A549 (cell line): Measurements from ENCODE around the gene IFNLR1. TPM values are rescaled to one million over a fixed set of nuclear protein-coding genes. Genes with fewer than 3 reads are reported as not detected.

ENCODE experiments used
- ATAC-seq, 2 experiments: fragments of 200-7000 bp in 1 of 2; fragments of >200 bp in 1 of 2; cut with Nextera tagmentation in 1 of 2; cut with Tn5 transposase in 1 of 2; 3 replicates each; pipeline versions ENCODE4 v1.8.0 to v1.9.1; 2018 to 2020; ENCODE audit warnings: mild to moderate bottlenecking in 1 of 2, moderate library complexity in 1 of 2
- CTCF ChIA-PET: fragments of 300-600 bp; sonication (Branson Sonifier 250); formaldehyde crosslinking; extraction: SDS; loops from one replicate; lab custom pipeline; 2021; ENCODE audit warnings: antibody characterized with exemption, inconsistent platforms; lab: Yijun Ruan, JAX
- POLR2A ChIA-PET: fragments of 350-600 bp; formaldehyde crosslinking; extraction: SDS; loops from one replicate; lab custom pipeline; 2021; ENCODE audit warnings: antibody characterized with exemption, inconsistent platforms; lab: Yijun Ruan, JAX
- DNase-seq, 2 experiments: peaks; one replicate each; pipeline versions ENCODE4 v3.0.0 to v3.0.0-alpha.2; 2011 to 2016; ENCODE audit warnings: low read depth in 1 of 2, low spot score in 1 of 2
- FAIRE-seq: peaks from 2 replicates; lab custom pipeline; 2011; peaks lifted over from hg19 to GRCh38; lab: Jason Lieb, UNC
- H3K27ac ChIP-seq, 2 experiments: fragments of >200 bp; sonication (Bioruptor Twin); formaldehyde crosslinking; 3 replicates each; pipeline ENCODE4 v1.5.1; 2016 to 2017
- H3K4me1 ChIP-seq: fragments of >200 bp; sonication (Bioruptor Twin); formaldehyde crosslinking; 3 replicates; pipeline ENCODE4 v1.6.1; 2016
- H3K4me2 ChIP-seq: fragments of >200 bp; sonication (Bioruptor Twin); formaldehyde crosslinking; 3 replicates; pipeline ENCODE4 v1.6.1; 2016
- H3K4me3 ChIP-seq: fragments of >200 bp; sonication (Bioruptor Twin); formaldehyde crosslinking; 3 replicates; pipeline ENCODE4 v1.5.1; 2016
- H3K9me3 ChIP-seq: fragments of >200 bp; sonication (Bioruptor Twin); formaldehyde crosslinking; 3 replicates; pipeline ENCODE4 v1.6.1; 2016
- BHLHE40 ChIP-seq: IDR thresholded peaks from 2 replicates; pipeline ENCODE4 v1.6.1; 2012; ENCODE audit warnings: low read depth, low read length, inconsistent platforms
- CBX2 ChIP-seq: fragments of 200-600 bp; sonication (generic); IDR thresholded peaks from 2 replicates; pipeline ENCODE4 v1.6.1; 2016; ENCODE audit warnings: low read depth, mild to moderate bottlenecking, borderline replicate concordance
- CEBPB ChIP-seq, 2 experiments: fragments of >200 bp in 1 of 2; sonication (Bioruptor Twin) in 1 of 2; formaldehyde crosslinking in 1 of 2; IDR thresholded peaks; 2 replicates each; pipeline ENCODE4 v1.6.1; 2012 to 2016
- CHD4 ChIP-seq: fragments of 200-600 bp; sonication (generic); IDR thresholded peaks from 2 replicates; pipeline ENCODE4 v1.6.1; 2016; ENCODE audit warnings: antibody characterized with exemption, mild to moderate bottlenecking, borderline replicate concordance
- EP300 ChIP-seq, 2 experiments: fragments of >200 bp; sonication (Bioruptor Twin); formaldehyde crosslinking; IDR thresholded peaks; 2 replicates in 1 of 2; 3 replicates in 1 of 2; pipeline ENCODE4 v1.6.1; 2016 to 2017
- FOXS1 ChIP-seq: fragments of 250-450 bp; sonication (Bioruptor Pico); IDR thresholded peaks from 2 replicates; pipeline ENCODE4 v1.5.0; 2020; ENCODE audit warnings: mild to moderate bottlenecking, moderate library complexity
- GATA3 ChIP-seq: IDR thresholded peaks from 2 replicates; pipeline ENCODE4 v1.6.1; 2012; ENCODE audit warnings: borderline replicate concordance
- HEYL ChIP-seq: fragments of 250-450 bp; sonication (Bioruptor Pico); IDR thresholded peaks from 2 replicates; pipeline ENCODE4 v1.8.0; 2021; ENCODE audit warnings: mild to moderate bottlenecking, moderate library complexity
- HOXB13 ChIP-seq: fragments of 250-450 bp; sonication (Bioruptor Pico); IDR thresholded peaks from 2 replicates; pipeline ENCODE4 v1.5.0; 2020; ENCODE audit warnings: low read depth, mild to moderate bottlenecking, moderate library complexity
- JUN ChIP-seq, 2 experiments: fragments of >200 bp; sonication (Bioruptor Twin); formaldehyde crosslinking; IDR thresholded peaks; 2 replicates in 1 of 2; 3 replicates in 1 of 2; pipeline ENCODE4 v1.6.1; 2016 to 2017
- KDM1A ChIP-seq: fragments of 200-600 bp; sonication (generic); IDR thresholded peaks from 2 replicates; pipeline ENCODE4 v1.6.1; 2016; ENCODE audit warnings: low read depth, mild to moderate bottlenecking
- MAFK ChIP-seq: fragments of 450-650 bp; IDR thresholded peaks from 2 replicates; pipeline ENCODE4 v1.6.1; 2014; ENCODE audit not compliant: partially characterized antibody
- MYC ChIP-seq: IDR thresholded peaks from 2 replicates; pipeline ENCODE4 v1.6.1; 2012; ENCODE audit warnings: mild to moderate bottlenecking, inconsistent platforms, low read length, improper control_type of control experiment, borderline replicate concordance
- PHF8 ChIP-seq: fragments of 200-600 bp; sonication (generic); IDR thresholded peaks from 2 replicates; pipeline ENCODE4 v1.6.1; 2016; ENCODE audit warnings: low read depth, mild to moderate bottlenecking, antibody characterized with exemption, moderate library complexity, borderline replicate concordance
- RCOR1 ChIP-seq: fragments of 150-350 bp; IDR thresholded peaks from 2 replicates; pipeline ENCODE4 v1.6.1; 2014; ENCODE audit warnings: antibody characterized with exemption, low read length, low read depth
- SREBF2 ChIP-seq: fragments of 450-650 bp; IDR thresholded peaks from 2 replicates; pipeline ENCODE4 v1.6.1; 2014; ENCODE audit warnings: mild to moderate bottlenecking, moderate library complexity
- WGBS: methylation state at CpG from one replicate; pipeline ENCODE4 v1.1.6; 2017; ENCODE audit errors: missing lambda C conversion rate; 5-methylcytosine and 5-hydroxymethylcytosine counted together
- polyA plus RNA-seq, 4 experiments: library from polyadenylated mRNA; depleted of rRNA in 3 of 4; stranded (reverse); fragments of >200 nt; fragmentation: RNase III in 1 of 4; extraction: RNeasy Plus Mini Kit Qiagen cat#74134 plus additional on column Dnase treatment in 1 of 4; gene quantifications; 2 replicates in 3 of 4; 3 replicates in 1 of 4; pipeline ENCODE4 v1.2.3, GENCODE V29; 2011 to 2017
- TF ChIP-seq, protein P1 (sequence below): fragments of 250-450 bp; sonication (Bioruptor Pico); IDR thresholded peaks from 2 replicates; pipeline ENCODE4 v1.5.0; 2021; ENCODE audit warnings: mild to moderate bottlenecking, moderate library complexity, borderline replicate concordance
- TF ChIP-seq, protein P2 (sequence below): fragments of >200 bp; sonication (Bioruptor Twin); formaldehyde crosslinking; IDR thresholded peaks from 2 replicates; pipeline ENCODE4 v1.6.1; 2016
- TF ChIP-seq, protein P3 (sequence below): IDR thresholded peaks from 2 replicates; pipeline ENCODE4 v1.6.1; 2012
- TF ChIP-seq, protein P4 (sequence below): fragments of 150-350 bp; IDR thresholded peaks from 2 replicates; pipeline ENCODE4 v1.6.1; 2014; ENCODE audit warnings: low read depth, mild to moderate bottlenecking, low read length
- TF ChIP-seq, protein P5 (sequence below): fragments of 250-450 bp; sonication (Bioruptor Pico); IDR thresholded peaks from 2 replicates; pipeline ENCODE4 v1.5.0; 2020; ENCODE audit warnings: low read depth, mild to moderate bottlenecking, moderate library complexity
- TF ChIP-seq, protein P6 (sequence below): fragments of 450-650 bp; IDR thresholded peaks from 2 replicates; pipeline ENCODE4 v1.6.1; 2014; ENCODE audit warnings: antibody characterized with exemption
- TF ChIP-seq, protein P7 (sequence below): fragments of 200-600 bp; sonication (generic); IDR thresholded peaks from 2 replicates; pipeline ENCODE4 v1.6.1; 2016; ENCODE audit warnings: antibody characterized with exemption, mild to moderate bottlenecking, moderate library complexity

IFNLR1 gene
- polyA plus RNA-seq, 2 of the 4 experiments (the other 2 are of a cell fraction), result 0.84 to 1.3 TPM

DNA sequence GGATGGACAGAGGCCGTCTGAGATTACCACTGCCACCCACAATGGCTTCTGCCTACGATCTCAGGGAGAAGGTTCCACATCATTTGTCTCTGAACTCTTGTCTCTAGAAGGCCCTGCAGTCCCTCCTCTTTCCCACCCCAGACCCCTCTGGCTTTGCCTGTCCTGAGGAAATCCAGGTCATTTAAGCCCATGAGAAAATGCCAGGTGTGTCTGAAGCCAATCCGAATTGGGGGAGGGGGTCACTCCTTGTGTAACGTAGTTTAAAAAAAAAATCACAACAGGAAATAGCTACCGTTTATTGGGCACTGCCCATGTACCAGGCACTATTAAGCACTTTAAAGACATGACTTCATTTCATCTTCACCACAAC is 67.6 kb downstream of the IFNLR1 start:
- WGBS, result 77% methylated on average over 5 of the region's 5 CpGs
- CTCF ChIA-PET, result interaction anchor here (1.0 to 1.6 kb wide), 2 partner anchors 49 to 273 kb away, joined by 4 to 5 read pairs; no protein-coding TSS in a partner anchor
- DNase-seq, result no peak
- POLR2A ChIA-PET, result no interaction called here
- H3K27ac ChIP-seq, result peak overlapping the region in 1 of 2 experiments; percentile 33; a peak in 1 of 6 replicates
- TF ChIP-seq RCOR1, result no peak
- no peak for TF ChIP-seq FOXS1
- TF ChIP-seq HOXB13 (CRISPR knock-in tag), result no peak
- TF ChIP-seq, protein P1, sequence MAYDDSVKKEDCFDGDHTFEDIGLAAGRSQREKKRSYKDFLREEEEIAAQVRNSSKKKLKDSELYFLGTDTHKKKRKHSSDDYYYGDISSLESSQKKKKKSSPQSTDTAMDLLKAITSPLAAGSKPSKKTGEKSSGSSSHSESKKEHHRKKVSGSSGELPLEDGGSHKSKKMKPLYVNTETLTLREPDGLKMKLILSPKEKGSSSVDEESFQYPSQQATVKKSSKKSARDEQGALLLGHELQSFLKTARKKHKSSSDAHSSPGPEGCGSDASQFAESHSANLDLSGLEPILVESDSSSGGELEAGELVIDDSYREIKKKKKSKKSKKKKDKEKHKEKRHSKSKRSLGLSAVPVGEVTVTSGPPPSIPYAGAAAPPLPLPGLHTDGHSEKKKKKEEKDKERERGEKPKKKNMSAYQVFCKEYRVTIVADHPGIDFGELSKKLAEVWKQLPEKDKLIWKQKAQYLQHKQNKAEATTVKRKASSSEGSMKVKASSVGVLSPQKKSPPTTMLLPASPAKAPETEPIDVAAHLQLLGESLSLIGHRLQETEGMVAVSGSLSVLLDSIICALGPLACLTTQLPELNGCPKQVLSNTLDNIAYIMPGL (CRISPR knock-in tag), result no peak
- TF ChIP-seq, protein P2, sequence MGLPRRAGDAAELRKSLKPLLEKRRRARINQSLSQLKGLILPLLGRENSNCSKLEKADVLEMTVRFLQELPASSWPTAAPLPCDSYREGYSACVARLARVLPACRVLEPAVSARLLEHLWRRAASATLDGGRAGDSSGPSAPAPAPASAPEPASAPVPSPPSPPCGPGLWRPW, result no peak
- TF ChIP-seq, protein P3, sequence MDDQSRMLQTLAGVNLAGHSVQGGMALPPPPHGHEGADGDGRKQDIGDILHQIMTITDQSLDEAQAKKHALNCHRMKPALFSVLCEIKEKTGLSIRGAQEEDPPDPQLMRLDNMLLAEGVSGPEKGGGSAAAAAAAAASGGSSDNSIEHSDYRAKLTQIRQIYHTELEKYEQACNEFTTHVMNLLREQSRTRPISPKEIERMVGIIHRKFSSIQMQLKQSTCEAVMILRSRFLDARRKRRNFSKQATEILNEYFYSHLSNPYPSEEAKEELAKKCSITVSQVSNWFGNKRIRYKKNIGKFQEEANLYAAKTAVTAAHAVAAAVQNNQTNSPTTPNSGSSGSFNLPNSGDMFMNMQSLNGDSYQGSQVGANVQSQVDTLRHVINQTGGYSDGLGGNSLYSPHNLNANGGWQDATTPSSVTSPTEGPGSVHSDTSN, result no peak
- no peak for TF ChIP-seq MYC
- TF ChIP-seq PHF8, result no peak
- no peak for TF ChIP-seq CHD4
- TF ChIP-seq, protein P4, sequence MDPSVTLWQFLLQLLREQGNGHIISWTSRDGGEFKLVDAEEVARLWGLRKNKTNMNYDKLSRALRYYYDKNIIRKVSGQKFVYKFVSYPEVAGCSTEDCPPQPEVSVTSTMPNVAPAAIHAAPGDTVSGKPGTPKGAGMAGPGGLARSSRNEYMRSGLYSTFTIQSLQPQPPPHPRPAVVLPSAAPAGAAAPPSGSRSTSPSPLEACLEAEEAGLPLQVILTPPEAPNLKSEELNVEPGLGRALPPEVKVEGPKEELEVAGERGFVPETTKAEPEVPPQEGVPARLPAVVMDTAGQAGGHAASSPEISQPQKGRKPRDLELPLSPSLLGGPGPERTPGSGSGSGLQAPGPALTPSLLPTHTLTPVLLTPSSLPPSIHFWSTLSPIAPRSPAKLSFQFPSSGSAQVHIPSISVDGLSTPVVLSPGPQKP, result no peak
- TF ChIP-seq, protein P5, sequence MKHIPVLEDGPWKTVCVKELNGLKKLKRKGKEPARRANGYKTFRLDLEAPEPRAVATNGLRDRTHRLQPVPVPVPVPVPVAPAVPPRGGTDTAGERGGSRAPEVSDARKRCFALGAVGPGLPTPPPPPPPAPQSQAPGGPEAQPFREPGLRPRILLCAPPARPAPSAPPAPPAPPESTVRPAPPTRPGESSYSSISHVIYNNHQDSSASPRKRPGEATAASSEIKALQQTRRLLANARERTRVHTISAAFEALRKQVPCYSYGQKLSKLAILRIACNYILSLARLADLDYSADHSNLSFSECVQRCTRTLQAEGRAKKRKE (CRISPR knock-in tag), result no peak
- TF ChIP-seq HEYL (CRISPR knock-in tag), result no peak
- TF ChIP-seq GATA3, result no peak
- TF ChIP-seq CBX2, result no peak
- TF ChIP-seq EP300 (IDR thresholded peaks at IDR 0.05), result no peak
- TF ChIP-seq CEBPB (IDR thresholded peaks at IDR 0.05), result no peak
- TF ChIP-seq, protein P6, sequence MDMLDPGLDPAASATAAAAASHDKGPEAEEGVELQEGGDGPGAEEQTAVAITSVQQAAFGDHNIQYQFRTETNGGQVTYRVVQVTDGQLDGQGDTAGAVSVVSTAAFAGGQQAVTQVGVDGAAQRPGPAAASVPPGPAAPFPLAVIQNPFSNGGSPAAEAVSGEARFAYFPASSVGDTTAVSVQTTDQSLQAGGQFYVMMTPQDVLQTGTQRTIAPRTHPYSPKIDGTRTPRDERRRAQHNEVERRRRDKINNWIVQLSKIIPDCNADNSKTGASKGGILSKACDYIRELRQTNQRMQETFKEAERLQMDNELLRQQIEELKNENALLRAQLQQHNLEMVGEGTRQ, result no peak
- TF ChIP-seq SREBF2, result no peak
- TF ChIP-seq, all 56 proteins: peak for 0
- H3K4me2 ChIP-seq, result no peak overlapping the region
- ATAC-seq (no peak), FAIRE-seq (no peak)
- peaks cover 24% of the 10 kb centered on the region for H3K4me1 ChIP-seq
- no peaks in the 10 kb centered on the region for H3K9me3 ChIP-seq
- H3K4me3 ChIP-seq, result no peak overlapping the region

DNA sequence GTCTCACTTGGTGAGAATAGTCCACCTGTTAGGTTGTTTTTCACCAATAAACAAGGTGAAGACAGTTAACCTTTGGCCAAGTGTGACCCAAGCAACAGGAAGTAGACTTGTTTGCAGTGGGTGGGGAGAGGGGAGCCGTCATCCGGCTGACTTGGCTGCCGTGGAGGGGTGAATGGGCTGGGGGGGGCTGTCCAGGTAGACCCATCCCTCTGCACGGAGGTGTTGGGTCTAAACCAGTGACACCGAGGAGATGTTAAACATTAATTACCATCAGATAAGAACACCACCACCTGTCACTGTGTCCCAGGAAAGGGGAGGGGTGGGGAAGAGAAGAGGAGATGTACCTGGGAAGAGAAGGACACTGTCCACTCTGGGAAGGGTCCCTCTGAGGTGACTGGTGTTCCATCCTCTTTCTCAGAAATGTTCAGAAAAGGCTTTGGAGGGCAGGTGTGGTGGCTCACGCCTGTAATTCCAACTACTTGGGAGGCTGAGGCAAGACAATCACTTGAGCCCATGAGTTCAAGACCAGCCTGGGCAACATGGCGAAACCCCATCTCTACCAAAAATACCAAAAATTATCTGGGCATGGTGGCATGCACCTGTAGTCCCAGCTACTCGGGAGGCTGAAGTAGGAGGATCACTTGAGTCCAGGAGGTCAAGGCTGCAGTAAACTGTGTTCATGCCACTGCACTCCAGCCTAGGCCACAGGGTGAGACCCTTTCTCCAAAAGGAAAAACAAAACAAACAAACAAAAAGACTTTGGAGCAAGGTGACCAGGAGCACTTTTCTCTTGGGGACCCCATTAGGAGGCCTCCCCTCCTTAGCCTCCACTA is 68.5 kb downstream of the IFNLR1 start:
- FAIRE-seq (no peak), ATAC-seq (no peak), DNase-seq (no peak)
- ChIA-PET CTCF (no interaction called here), POLR2A (interaction anchor here (1.2 kb wide), 1 partner anchor 10 kb away, joined by 3 read pairs; no protein-coding TSS in a partner anchor)
- H3K27ac ChIP-seq, result peak overlapping the region; percentile 33 to 70; a peak in 5 of 6 replicates
- H3K9me3 ChIP-seq, result no peaks in the 10 kb centered on the region
- WGBS, result 68% methylated on average over 6 of the region's 8 CpGs
- peak overlapping the region; percentile 47 for H3K4me2 ChIP-seq
- H3K4me1 ChIP-seq, result peaks cover 24% of the 10 kb centered on the region
- no peak overlapping the region for H3K4me3 ChIP-seq
- TF ChIP-seq KDM1A, result no peak
- TF ChIP-seq, protein P5 (CRISPR knock-in tag), result no peak
- no peak for TF ChIP-seq MAFK
- TF ChIP-seq BHLHE40, result no peak
- TF ChIP-seq, protein P7, sequence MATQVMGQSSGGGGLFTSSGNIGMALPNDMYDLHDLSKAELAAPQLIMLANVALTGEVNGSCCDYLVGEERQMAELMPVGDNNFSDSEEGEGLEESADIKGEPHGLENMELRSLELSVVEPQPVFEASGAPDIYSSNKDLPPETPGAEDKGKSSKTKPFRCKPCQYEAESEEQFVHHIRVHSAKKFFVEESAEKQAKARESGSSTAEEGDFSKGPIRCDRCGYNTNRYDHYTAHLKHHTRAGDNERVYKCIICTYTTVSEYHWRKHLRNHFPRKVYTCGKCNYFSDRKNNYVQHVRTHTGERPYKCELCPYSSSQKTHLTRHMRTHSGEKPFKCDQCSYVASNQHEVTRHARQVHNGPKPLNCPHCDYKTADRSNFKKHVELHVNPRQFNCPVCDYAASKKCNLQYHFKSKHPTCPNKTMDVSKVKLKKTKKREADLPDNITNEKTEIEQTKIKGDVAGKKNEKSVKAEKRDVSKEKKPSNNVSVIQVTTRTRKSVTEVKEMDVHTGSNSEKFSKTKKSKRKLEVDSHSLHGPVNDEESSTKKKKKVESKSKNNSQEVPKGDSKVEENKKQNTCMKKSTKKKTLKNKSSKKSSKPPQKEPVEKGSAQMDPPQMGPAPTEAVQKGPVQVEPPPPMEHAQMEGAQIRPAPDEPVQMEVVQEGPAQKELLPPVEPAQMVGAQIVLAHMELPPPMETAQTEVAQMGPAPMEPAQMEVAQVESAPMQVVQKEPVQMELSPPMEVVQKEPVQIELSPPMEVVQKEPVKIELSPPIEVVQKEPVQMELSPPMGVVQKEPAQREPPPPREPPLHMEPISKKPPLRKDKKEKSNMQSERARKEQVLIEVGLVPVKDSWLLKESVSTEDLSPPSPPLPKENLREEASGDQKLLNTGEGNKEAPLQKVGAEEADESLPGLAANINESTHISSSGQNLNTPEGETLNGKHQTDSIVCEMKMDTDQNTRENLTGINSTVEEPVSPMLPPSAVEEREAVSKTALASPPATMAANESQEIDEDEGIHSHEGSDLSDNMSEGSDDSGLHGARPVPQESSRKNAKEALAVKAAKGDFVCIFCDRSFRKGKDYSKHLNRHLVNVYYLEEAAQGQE, result no peak
- TF ChIP-seq JUN (IDR thresholded peaks at IDR 0.05), result no peak
